Measurements from ENCODE around the gene FOXC2. TPM values are rescaled to one million over a fixed set of nuclear protein-coding genes. Genes with fewer than 3 reads are reported as not detected.

FOXC2 gene
- total RNA-seq, 1 donor from 2014 or later, result not detected

Other genes starting within 250 kb of the FOXC2 start
- not detected in 2 replicates for gene FOXF1, start 56.3 kb upstream of the FOXC2 start, total RNA-seq
- 27.2 and 29.1 TPM in 2 replicates for gene MTHFSD, start 11.6 kb upstream of the FOXC2 start, total RNA-seq
- 0.05 TPM in 1 of 2 replicates, not detected in the other for gene FOXL1, start 11.7 kb downstream of the FOXC2 start, total RNA-seq

Data from activated CD4-positive, alpha-beta T cell treated with anti-CD3 and anti-CD28 coated beads, Interleukin-2, amount 10 ng/mL, durations not matched to agents 24 days and 14 days (primary cell).